Measurements from ENCODE around the gene OTOR.

DNA sequence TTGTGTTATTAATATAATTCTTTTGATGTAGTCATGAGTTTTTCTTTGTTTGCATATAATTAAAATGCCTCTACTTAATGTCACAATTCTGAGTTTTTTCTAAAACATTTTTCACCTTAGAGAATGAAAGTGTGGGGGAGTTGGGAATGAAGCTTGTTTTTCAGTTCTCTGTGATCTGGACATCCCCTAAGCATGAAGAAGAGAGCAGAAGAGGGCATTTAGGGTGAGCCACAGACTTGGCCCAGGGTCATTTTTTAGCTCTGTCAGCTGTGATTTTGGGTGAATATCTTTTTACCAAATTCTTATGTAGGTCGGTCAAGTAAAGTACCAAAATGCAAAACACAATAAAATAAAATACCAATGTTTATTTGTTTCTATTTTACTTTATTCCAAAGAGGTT, 3.9 kb downstream of the OTOR start:
- TF ChIP-seq, protein P1, sequence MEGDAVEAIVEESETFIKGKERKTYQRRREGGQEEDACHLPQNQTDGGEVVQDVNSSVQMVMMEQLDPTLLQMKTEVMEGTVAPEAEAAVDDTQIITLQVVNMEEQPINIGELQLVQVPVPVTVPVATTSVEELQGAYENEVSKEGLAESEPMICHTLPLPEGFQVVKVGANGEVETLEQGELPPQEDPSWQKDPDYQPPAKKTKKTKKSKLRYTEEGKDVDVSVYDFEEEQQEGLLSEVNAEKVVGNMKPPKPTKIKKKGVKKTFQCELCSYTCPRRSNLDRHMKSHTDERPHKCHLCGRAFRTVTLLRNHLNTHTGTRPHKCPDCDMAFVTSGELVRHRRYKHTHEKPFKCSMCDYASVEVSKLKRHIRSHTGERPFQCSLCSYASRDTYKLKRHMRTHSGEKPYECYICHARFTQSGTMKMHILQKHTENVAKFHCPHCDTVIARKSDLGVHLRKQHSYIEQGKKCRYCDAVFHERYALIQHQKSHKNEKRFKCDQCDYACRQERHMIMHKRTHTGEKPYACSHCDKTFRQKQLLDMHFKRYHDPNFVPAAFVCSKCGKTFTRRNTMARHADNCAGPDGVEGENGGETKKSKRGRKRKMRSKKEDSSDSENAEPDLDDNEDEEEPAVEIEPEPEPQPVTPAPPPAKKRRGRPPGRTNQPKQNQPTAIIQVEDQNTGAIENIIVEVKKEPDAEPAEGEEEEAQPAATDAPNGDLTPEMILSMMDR (IDR thresholded peaks at IDR 0.05), result no peak
- TF ChIP-seq EP300 (IDR thresholded peaks at IDR 0.05), result no peak
- no peak for TF ChIP-seq POLR2A (IDR thresholded peaks at IDR 0.05)
